Ureter (tissue), 1 donor: Measurements from ENCODE around the gene SSC5D. TPM values are rescaled to one million over a fixed set of nuclear protein-coding genes. Genes with fewer than 3 reads are reported as not detected.

Experiments
- DNase-seq: peaks from one replicate; pipeline ENCODE4 v3.0.0-alpha.2; 2020; ENCODE audit warnings: low spot score
- total RNA-seq: library from RNA; stranded (reverse); gene quantifications from one replicate; pipeline ENCODE4 v1.2.4, GENCODE V29; 2023
- donor health status: DM: yes; HTN: yes; CAD: no.

Gene SSC5D
- total RNA-seq, 1 donor from 2014 or later = 15.2 TPM

GRCh38 chr19:55454787-55455243 lies 33.4 kb upstream of the SSC5D start:
- DNase-seq = no peak

- DNase-seq = no peak
Observed at GRCh38 chr19:55455576-55456235, 32.5 kb upstream of the SSC5D start.

- DNase-seq = no peak
Observed at GRCh38 chr19:55456347-55456746, 31.9 kb upstream of the SSC5D start.

- DNase-seq = no peak
Observed at GRCh38 chr19:55457683-55458457, 30.4 kb upstream of the SSC5D start.

- DNase-seq = no peak
Observed at GRCh38 chr19:55459551-55459949, 28.7 kb upstream of the SSC5D start.

GRCh38 chr19:55459950-55460657 lies 28.1 kb upstream of the SSC5D start:
- DNase-seq = no peak

- DNase-seq = peak; percentile 91
Observed at GRCh38 chr19:55460670-55461258, 27.5 kb upstream of the SSC5D start.

GRCh38 chr19:55461259-55461973 lies 26.8 kb upstream of the SSC5D start, which contains the start of gene ISOC2:
Gene ISOC2 (minus strand): TSS chr19:55461642. CDS start chr19:55456486, 5,156 bp downstream.
- DNase-seq = peak; percentile 100

- DNase-seq = no peak
Observed at GRCh38 chr19:55461974-55462626, 26.1 kb upstream of the SSC5D start.

- DNase-seq = no peak
Observed at GRCh38 chr19:55462722-55463121, 25.5 kb upstream of the SSC5D start.

- DNase-seq = no peak
Observed at GRCh38 chr19:55463583-55464031, 24.6 kb upstream of the SSC5D start.

GRCh38 chr19:55464039-55464661 lies 24.1 kb upstream of the SSC5D start:
- no peak for DNase-seq

GRCh38 chr19:55464662-55465054 lies 23.6 kb upstream of the SSC5D start, which contains the start of gene C19orf85:
Gene C19orf85 (minus strand): TSS chr19:55464751. CDS start chr19:55464554, 197 bp downstream.
- no peak for DNase-seq

GRCh38 chr19:55465460-55466240 lies 22.6 kb upstream of the SSC5D start:
- no peak for DNase-seq

- no peak for DNase-seq
Observed at GRCh38 chr19:55466241-55466614, 22.0 kb upstream of the SSC5D start.

GRCh38 chr19:55467236-55468053 lies 20.8 kb upstream of the SSC5D start:
- no peak for DNase-seq

- no peak for DNase-seq
Observed at GRCh38 chr19:55468054-55468393, 20.2 kb upstream of the SSC5D start.

GRCh38 chr19:55471266-55471665 lies 17.0 kb upstream of the SSC5D start:
- DNase-seq = no peak

GRCh38 chr19:55472463-55472862 lies 15.8 kb upstream of the SSC5D start:
- DNase-seq = no peak
